Central memory CD8-positive, alpha-beta T cell (primary cell): ENCODE data around the gene FGD4.

Experiments used
- ATAC-seq: fragments of 150-1000 bp; cut with Tn5 transposase; replicated peaks from 2 replicates; pipeline ENCODE4 v1.10.0; 2022; ENCODE audit warnings: mild to moderate bottlenecking, moderate FRiP score, moderate number of reproducible peaks; ENCODE audit not compliant: poor library complexity, severe bottlenecking; ENCODE audit errors: extremely low read depth
- DNase-seq, 2 donors: peaks; one replicate each; pipeline ENCODE4 v3.0.0; 2021; ENCODE audit warnings: low spot score in 2 of 2
- H3K27ac Mint-ChIP-seq: one replicate; pipeline ENCODE4 v1.8.0; 2022; ENCODE audit warnings: low read depth, mild to moderate bottlenecking, moderate library complexity, mixed read lengths
- H3K27me3 Mint-ChIP-seq: one replicate; pipeline ENCODE4 v1.8.0; 2022; ENCODE audit warnings: mixed read lengths
- H3K36me3 Mint-ChIP-seq: one replicate; pipeline ENCODE4 v1.8.0; 2022; ENCODE audit warnings: mild to moderate bottlenecking, moderate library complexity, mixed read lengths; ENCODE audit not compliant: insufficient read depth
- H3K4me1 Mint-ChIP-seq: one replicate; pipeline ENCODE4 v1.8.0; 2022; ENCODE audit warnings: mixed read lengths
- H3K4me3 Mint-ChIP-seq: one replicate; pipeline ENCODE4 v1.8.0; 2022; ENCODE audit warnings: mild to moderate bottlenecking, moderate library complexity, mixed read lengths
- H3K9me3 Mint-ChIP-seq: one replicate; pipeline ENCODE4 v1.8.0; 2022; ENCODE audit warnings: mixed read lengths

The FGD4 gene

GRCh38 chr12:32489070-32489469 lies 89.7 kb downstream of the FGD4 start:
- Mint-ChIP-seq H3K9me3 (no peaks in the 10 kb centered on the region), H3K36me3 (no peaks in the 10 kb centered on the region), H3K27ac (no peak overlapping the region), H3K4me1 (no peaks in the 10 kb centered on the region), H3K27me3 (peaks cover 7% of the 10 kb centered on the region), H3K4me3 (no peak overlapping the region)
- no peak for ATAC-seq
- no peak for DNase-seq

- Mint-ChIP-seq H3K36me3 (no peaks in the 10 kb centered on the region), H3K9me3 (no peaks in the 10 kb centered on the region), H3K27me3 (peaks cover 4% of the 10 kb centered on the region), H3K4me3 (no peak overlapping the region), H3K27ac (no peak overlapping the region), H3K4me1 (no peaks in the 10 kb centered on the region)
- ATAC-seq (no peak), DNase-seq (no peak)
Measured at GRCh38 chr12:32490801-32491200, 91.4 kb downstream of the FGD4 start.

DNA sequence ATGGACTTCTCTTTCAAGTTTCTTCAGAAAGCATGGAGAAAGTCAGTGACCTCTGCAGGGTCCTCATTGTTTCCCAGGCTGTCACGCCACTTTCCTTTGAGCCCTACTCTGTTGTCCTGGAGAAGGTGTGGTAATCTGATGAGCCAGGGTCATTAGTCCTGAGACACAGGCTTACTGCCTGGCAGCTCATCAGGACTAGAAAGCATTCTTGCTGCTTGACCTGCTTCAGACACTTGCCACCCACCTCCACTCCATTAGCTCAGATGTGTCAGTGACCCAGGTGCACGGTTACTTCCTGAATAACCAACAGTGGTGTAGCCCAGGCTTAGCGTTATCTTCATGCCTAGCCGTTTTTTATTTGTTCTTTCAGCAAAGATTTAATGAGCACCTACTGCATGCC lies 93.9 kb downstream of the FGD4 start:
- H3K4me3 Mint-ChIP-seq = no peak overlapping the region
- H3K27ac Mint-ChIP-seq = no peak overlapping the region

GRCh38 chr12:32494656-32495055 lies 95.3 kb downstream of the FGD4 start:
- ATAC-seq (peak; percentile 43), DNase-seq (no peak)
- H3K27me3 Mint-ChIP-seq = no peaks in the 10 kb centered on the region
- H3K4me3 Mint-ChIP-seq = no peak overlapping the region
- H3K36me3 Mint-ChIP-seq = no peaks in the 10 kb centered on the region
- H3K9me3 Mint-ChIP-seq = no peaks in the 10 kb centered on the region
- H3K4me1 Mint-ChIP-seq = no peaks in the 10 kb centered on the region
- H3K27ac Mint-ChIP-seq = no peak overlapping the region

More for the DNA sequence above, 93.9 kb downstream of the FGD4 start:
- no peak for ATAC-seq
- Mint-ChIP-seq H3K27me3 (no peaks in the 10 kb centered on the region), H3K4me1 (no peaks in the 10 kb centered on the region), H3K9me3 (no peaks in the 10 kb centered on the region), H3K36me3 (no peaks in the 10 kb centered on the region)
- DNase-seq = no peak

- Mint-ChIP-seq H3K27ac (no peak overlapping the region), H3K4me1 (no peaks in the 10 kb centered on the region), H3K4me3 (no peak overlapping the region), H3K36me3 (no peaks in the 10 kb centered on the region), H3K9me3 (no peaks in the 10 kb centered on the region), H3K27me3 (no peaks in the 10 kb centered on the region)
- ATAC-seq (no peak), DNase-seq (no peak)
Measured at GRCh38 chr12:32496946-32497345, 97.6 kb downstream of the FGD4 start.

DNA sequence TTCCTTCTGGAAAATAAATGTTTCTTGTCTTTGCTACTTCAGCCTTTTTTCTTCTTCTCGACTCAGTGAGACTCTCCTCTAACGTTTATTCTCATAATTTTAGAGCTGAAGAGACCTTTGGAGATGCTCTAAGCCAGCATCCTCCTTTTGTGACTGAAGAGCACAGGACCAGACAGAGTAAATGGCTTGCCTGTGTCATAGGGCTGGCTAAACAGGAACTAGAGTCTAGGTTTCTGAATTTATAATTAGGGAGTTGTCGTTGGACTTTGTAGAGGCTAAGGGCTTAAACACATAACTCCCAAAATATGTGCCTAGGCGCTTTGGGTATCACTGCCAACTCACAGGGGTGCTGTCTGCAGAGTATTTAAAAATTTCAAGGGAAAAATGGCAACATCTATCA lies 98.5 kb downstream of the FGD4 start:
- no peaks in the 10 kb centered on the region for H3K9me3 Mint-ChIP-seq
- ATAC-seq (no peak), DNase-seq (no peak)
- no peaks in the 10 kb centered on the region for H3K36me3 Mint-ChIP-seq
- no peak overlapping the region for H3K27ac Mint-ChIP-seq
- no peak overlapping the region for H3K4me3 Mint-ChIP-seq
- no peaks in the 10 kb centered on the region for H3K4me1 Mint-ChIP-seq
- no peaks in the 10 kb centered on the region for H3K27me3 Mint-ChIP-seq

DNA sequence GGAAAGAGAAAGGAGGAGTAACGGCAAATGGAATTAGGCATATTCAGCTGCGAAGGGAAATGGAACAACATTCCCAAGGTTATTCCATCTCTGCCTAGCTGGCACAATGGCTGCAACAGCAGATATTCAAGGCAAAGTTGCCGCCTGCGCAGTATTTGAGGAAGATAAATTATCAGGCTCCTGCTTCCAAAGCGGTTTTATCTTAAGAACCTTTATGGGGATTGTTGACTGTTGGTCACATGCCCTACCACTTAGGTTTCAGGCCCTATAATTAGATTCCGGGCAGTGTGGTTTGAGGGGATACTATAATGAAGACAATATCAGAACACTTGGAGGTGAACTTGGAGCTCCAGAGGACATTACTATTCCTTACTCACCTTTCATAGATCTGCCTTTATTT lies 99.7 kb downstream of the FGD4 start:
- Mint-ChIP-seq H3K36me3 (no peaks in the 10 kb centered on the region), H3K27me3 (no peaks in the 10 kb centered on the region), H3K9me3 (no peaks in the 10 kb centered on the region), H3K4me1 (no peaks in the 10 kb centered on the region), H3K4me3 (no peak overlapping the region), H3K27ac (no peak overlapping the region)
- ATAC-seq = no peak
- no peak for DNase-seq

DNA sequence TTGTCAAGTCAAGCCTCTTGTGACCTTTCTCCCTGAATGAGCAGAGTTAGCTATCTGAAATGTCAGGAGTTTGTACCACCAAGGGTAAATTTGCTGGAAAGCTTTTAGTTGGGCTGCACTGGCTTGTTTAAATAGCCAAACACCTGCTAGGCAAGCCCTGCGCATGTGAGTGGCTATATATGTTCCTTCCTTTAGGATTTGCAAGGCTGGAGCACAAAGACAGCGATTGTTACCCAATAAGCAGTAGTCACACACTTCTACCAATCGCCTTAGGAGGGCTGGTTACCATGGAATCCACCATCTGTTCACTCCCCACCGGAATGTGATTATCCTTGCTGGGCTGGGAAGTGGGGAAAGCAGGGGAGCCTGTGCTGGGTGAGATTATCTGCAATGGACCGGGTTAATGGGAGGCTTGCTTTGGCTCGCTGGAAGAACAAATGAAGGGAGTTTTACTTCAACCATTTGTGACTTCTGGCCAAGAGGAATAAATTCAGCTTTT lies 102.5 kb downstream of the FGD4 start:
- Mint-ChIP-seq H3K36me3 (no peaks in the 10 kb centered on the region), H3K4me3 (no peak overlapping the region), H3K9me3 (no peaks in the 10 kb centered on the region), H3K27ac (no peak overlapping the region), H3K27me3 (peaks cover 19% of the 10 kb centered on the region), H3K4me1 (no peaks in the 10 kb centered on the region)
- DNase-seq (no peak), ATAC-seq (no peak)

GRCh38 chr12:32502693-32503502 lies 103.5 kb downstream of the FGD4 start:
- Mint-ChIP-seq H3K36me3 (no peaks in the 10 kb centered on the region), H3K27ac (no peak overlapping the region), H3K27me3 (peaks cover 27% of the 10 kb centered on the region), H3K4me1 (no peaks in the 10 kb centered on the region), H3K9me3 (no peaks in the 10 kb centered on the region), H3K4me3 (no peak overlapping the region)
- ATAC-seq (no peak), DNase-seq (no peak)

DNA sequence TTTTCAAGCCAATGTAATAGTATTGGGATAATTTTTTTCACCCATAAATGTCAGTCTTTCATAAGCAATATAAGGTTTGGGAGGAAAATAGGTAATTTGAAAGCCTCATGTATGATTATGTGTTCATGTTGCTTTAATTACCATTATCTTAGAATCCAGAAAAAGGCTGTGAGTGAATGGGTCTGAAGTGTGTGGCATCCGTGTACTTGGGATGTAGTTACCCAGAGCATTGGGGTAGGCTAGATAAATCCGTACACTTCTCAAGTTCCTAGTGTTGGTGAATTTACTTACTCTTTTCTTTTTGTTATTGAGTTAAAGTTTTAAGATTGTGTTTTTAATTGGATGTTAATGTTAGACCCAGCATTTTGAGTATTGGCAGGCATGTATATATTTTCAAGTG lies 104.4 kb downstream of the FGD4 start:
- no peak overlapping the region for H3K27ac Mint-ChIP-seq
- H3K27me3 Mint-ChIP-seq = peaks cover 27% of the 10 kb centered on the region

GRCh38 chr12:32504591-32504990 lies 105.2 kb downstream of the FGD4 start:
- no peak overlapping the region for H3K4me3 Mint-ChIP-seq
- H3K9me3 Mint-ChIP-seq = no peaks in the 10 kb centered on the region
- no peaks in the 10 kb centered on the region for H3K4me1 Mint-ChIP-seq
- DNase-seq (no peak), ATAC-seq (no peak)
- H3K27ac Mint-ChIP-seq = no peak overlapping the region
- H3K27me3 Mint-ChIP-seq = peaks cover 27% of the 10 kb centered on the region
- no peaks in the 10 kb centered on the region for H3K36me3 Mint-ChIP-seq

More for the DNA sequence above, 104.4 kb downstream of the FGD4 start:
- no peaks in the 10 kb centered on the region for H3K9me3 Mint-ChIP-seq
- no peak for DNase-seq
- H3K4me3 Mint-ChIP-seq = no peak overlapping the region
- no peaks in the 10 kb centered on the region for H3K4me1 Mint-ChIP-seq
- no peaks in the 10 kb centered on the region for H3K36me3 Mint-ChIP-seq
- no peak for ATAC-seq

GRCh38 chr12:32505067-32505945 lies 105.9 kb downstream of the FGD4 start:
- ATAC-seq (no peak), DNase-seq (no peak)
- peaks cover 27% of the 10 kb centered on the region for H3K27me3 Mint-ChIP-seq
- no peaks in the 10 kb centered on the region for H3K4me1 Mint-ChIP-seq
- no peak overlapping the region for H3K4me3 Mint-ChIP-seq
- no peak overlapping the region for H3K27ac Mint-ChIP-seq
- no peaks in the 10 kb centered on the region for H3K36me3 Mint-ChIP-seq
- no peaks in the 10 kb centered on the region for H3K9me3 Mint-ChIP-seq
